GM21529 (cell line): ENCODE measurements around the gene CST8.

Experiments
- ATAC-seq: cut with Tn5 transposase; IDR thresholded peaks from one replicate; pipeline ENCODE4 v1.9.1; 2021; ENCODE audit not compliant: unreplicated experiment

The CST8 gene

DNA sequence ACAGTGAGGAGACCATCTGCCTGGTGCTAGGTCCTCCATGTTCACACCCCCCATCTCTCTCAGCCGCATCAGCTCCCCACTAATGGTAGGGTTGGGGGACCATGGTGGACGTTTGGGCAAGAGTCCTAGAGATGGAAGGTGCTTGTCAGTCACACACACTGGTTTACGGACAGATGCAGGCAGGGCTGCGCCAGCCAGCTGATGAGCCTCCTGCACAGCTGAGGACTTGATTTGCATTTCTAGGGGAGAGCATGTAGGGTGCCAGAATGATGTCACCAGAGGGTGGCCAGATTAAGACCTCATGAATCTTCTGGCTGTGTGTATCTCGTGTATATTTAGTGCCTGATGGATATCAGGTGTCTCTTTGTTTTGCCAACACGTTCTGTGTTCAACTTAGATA lies 28.6 kb downstream of the CST8 start:
- ATAC-seq, result no peak

DNA sequence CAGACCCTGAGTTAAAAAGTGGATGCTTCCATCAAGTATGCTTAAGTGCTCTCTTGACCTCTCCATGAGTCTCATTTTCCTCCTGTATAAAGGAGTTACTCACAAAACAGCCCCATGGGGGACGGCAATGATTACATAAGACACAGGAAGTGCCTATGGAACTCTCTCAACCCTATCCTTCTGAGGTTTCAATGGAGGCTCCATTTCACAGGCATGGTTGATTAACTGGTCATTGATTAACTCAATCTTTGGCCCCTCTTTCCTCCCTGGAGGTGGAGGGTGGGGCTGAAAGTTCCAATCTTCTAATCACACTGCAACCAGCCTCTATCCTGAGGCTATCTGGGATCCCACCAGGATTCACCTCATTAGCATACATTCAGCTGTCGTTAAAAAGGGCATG lies 29.3 kb downstream of the CST8 start:
- ATAC-seq, result no peak

DNA sequence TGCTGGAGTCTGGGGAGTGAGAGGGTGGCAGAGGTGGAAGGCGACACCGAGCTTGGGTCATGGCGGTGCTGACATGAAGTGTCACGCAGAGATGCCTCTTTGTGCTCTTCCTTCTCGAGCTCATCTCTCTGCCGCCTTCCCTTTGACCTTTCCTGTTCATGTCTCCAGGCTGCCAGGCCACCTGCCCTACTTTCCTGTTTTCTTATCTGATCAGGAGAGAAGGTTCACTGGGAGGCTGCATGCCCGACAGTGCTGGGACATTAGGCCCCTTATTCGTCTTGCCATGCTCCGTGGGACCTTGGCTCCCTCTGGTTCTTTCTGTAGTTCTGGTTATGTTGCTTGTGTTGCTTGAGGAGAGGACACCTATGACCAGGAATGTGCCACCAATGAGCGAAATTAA lies 33.2 kb downstream of the CST8 start:
- no peak for ATAC-seq

DNA sequence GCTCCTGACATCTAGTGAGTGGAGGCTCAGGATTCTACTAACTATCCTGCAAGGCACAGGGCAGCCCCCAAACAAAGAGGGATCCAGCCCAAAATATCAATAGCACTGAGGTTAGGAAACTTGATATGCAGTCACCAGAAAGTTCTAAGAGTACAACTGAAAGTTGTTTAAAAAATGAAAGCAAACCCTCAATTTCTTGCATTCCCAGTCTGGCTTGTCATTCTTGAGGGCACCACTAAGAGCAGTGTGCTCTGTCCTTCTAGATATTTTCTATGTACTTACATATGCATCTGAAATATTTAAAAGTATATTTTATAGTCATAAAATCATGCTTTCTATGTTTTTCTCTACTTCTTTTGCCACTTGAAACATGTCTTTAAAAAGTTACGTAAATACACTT lies 35.9 kb downstream of the CST8 start:
- ATAC-seq, result no peak

DNA sequence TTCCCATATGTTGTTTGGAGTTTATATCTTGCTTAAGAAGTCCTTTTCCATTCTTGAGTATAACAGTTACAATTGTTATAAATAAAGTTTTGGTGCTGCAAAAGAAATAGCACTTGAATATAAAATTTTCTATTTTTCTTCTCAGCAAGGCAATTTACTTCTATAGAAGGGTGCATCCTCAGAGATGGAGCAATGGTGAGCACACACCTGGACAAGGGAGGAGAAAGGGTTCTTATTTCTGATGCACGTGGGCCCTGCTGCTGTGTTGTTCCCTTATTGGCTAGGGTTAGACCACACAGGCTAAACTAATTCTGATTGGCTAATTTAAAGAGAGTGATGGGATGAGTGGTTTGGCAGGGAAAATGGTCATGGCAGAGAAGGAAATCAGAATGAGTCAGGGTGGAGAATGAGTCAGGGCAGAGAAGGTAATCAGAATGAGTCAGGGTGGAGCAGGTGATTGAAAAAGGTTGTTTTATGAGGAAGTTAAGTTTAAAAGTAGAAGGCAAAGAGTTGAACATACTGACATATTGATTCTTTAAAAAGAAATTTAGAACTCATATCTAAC lies 38.0 kb downstream of the CST8 start:
- ATAC-seq, result no peak

DNA sequence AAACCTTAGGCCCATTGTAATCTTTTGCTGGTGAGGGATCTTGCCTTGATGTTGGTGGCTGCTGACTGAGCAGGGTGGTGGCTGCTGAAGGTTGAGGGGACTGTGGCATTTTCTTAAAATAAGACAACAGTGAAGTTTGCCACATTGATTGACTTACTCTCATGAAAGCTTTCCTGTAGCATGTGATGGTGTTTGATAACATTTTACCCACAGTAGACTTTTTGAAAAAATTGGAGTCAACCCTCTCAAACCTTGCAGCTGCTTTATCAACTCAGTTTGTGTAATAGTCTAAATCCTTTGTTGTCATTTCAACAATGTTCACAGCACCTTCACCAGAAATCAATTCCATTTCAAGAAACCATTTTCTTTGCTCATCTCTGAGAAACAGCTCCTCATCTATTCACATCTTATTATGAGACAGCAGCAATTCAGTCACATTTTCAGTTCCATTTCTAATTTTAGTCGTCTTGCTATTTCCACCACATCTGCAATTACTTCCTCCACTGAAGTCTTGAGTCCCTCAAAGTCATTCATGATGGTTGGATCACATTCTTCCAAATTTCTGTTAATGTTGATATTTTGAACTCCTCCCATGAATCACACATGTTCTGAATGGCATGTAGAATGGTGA lies 40.1 kb downstream of the CST8 start:
- ATAC-seq, result no peak

DNA sequence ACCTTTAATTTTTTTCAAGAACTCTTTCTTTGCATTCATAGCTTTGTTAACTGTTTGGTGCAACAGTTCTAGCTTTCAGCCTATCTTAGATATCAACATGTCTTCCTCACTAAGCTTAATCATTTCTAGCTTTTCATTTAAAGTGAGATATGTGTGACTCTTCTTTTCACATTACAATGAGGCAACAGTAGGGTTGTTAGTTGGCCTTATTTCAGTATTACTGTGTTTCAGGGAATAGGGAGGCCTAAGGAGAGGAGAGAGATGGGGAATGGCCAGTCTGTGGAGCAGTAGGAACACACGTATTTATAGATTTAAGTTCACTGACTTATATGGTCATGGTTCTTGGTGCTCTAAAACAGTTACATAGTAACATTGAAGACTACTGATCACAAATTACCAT lies 41.6 kb downstream of the CST8 start:
- ATAC-seq, result no peak

DNA sequence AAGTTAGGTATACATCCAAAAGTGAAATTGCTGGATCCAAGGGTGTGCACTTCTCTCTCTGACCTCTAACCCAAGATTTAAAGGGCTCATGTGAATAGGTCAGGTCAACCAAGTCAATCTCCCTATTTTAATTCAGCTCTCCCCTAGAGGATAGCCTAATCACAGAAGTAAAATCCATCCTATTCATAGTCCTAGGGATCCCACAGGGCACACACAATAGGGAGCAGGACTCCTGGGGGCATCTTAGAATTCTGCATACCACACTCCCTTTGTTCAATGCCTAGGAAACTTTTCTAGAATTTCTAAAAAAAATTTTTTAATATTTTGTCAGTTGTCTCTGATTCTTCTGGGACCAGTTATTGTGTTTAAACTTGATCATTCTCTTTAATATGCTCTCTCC lies 42.2 kb downstream of the CST8 start:
- no peak for ATAC-seq

DNA sequence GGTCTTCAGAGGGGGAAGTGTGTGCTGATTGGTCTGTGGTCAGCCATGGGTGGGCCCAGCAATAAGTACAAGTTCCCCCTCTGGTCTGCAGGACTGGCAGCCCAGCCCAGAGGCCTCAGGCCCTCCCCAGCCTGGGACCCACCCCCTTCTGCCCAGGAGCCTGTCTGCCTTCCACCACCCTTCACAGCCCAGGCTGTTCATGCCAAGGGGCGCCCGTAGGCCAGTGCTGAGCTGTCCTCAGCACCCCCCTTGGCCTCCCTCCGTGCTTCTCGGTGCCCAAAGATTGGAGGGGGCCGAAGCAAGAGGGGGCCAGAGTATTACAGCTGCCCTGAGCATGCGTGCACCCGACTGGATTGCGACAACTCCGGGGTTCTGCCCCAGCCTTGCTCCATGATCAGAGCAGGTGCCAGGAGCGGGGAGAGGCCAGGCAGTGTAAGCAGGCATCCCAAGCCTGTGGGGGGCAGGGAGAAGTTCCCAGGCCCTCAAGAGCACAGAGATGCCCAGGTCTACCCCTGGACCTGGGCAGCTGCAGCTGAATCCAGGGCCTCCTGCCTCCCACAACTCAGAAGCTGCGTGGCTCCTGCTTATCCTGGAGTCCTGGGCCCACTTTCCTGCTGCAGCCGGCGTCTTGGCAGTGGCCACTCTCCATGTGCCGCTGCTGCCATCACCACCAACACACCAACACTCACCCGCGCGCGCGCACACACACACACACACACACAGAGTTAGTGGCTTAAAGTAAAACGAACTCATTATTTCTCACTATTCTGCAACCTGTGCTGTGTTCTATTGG lies 44.1 kb downstream of the CST8 start:
- ATAC-seq, result no peak

DNA sequence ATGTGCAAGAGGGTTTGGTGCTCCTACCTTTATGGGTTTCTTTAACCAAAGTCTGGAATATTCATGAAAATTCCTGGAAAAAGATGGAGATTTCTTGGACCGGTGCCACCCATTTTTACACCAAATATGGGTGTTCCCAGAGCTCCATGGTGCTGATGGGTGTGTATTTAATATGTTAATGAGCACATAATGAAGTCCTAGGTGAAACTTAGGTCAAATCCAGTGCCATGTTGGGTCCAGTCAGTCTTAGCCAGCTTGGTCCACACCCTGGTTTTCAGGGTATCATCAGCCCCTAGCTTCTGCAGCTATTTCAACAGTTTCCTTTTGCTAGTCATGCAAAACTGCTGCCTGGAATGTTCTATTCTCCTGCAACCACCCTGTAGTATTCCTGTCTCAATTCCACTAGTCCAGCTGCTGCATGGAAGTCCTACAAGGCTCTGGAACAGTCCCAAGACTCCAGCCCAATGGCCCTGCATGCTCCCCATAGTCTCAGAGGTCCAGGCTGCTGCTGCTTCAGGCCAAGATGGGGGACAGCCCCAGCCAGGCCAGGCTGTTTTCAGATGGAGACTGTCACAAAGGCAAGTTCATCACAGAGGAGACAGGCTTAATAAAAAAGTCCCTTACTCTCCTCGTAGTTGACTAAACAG lies 45.5 kb downstream of the CST8 start:
- no peak for ATAC-seq

DNA sequence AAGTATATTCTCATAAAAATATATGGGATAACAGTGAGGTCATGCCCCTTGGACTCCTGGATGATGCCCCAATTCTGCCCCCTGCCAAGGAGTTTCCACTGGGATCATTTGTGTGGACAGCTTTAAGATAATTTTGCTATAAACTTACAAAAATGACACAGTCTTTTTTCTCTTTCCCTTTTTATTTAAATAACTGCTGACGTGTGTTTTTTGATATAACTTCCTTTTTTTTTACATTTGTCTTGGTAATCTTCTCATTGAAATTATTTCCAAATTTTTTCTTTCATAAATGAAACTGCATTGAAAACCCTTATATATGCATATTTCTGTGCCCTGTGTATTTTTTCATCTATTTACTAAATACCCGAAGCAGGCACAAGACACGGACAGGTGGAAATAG lies 46.1 kb downstream of the CST8 start:
- no peak for ATAC-seq

DNA sequence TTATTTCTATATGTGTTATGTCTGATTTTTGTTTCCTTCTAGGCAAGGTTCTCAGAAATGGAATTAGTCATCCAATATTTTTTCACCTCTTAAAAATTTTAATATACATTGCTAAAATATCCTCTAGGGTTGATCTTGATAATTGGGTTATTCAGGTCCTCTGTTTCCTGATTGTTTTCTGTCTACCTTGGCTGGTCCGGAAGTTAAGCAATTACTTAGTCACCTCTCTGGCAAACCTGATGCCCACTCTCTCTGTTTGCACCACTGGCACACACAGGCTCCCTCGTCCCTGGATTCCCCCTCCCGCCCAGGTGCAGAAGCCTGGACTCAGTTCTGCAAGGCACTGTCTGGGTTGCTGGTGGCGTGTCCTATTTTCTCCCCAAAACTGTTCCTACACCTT lies 49.7 kb downstream of the CST8 start:
- ATAC-seq, result no peak

DNA sequence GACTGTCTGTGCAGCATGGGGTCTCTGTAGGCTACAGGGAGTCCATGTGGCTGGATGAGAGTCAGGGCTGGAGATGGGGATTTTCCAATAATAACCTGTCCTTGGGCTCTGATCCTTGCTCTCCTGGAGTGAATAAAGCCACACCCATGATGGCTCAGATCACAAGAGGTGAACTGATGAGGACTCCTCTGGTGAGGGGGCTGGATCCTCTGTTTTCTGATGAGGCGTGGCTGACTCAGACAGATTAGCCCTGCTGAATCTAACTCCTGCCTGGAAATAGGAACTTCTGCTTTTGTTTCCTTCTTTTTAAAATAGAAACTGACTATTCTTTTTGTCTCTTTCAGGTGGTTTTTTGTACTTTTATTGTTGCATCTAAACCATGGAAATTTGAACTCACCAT lies 50.4 kb downstream of the CST8 start:
- ATAC-seq, result no peak

DNA sequence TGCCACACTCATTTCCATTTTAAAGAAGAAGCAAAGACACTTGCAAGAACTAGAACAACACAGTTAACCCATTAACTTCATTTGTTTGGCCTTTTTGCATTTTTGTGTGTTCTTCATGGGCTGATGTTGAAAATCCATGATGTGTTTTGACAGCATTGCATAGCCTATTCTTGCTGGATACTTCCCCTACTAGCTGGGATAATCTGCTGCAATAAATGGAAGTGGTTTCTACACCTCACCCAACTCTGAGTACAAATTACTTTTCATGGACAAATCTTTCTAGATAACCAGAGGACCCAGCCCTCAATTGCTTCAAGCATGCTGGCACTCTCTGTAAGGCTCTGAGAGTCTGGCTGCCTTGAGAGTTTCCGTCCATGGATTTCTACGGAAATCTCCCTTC lies 50.9 kb downstream of the CST8 start:
- ATAC-seq, result no peak

DNA sequence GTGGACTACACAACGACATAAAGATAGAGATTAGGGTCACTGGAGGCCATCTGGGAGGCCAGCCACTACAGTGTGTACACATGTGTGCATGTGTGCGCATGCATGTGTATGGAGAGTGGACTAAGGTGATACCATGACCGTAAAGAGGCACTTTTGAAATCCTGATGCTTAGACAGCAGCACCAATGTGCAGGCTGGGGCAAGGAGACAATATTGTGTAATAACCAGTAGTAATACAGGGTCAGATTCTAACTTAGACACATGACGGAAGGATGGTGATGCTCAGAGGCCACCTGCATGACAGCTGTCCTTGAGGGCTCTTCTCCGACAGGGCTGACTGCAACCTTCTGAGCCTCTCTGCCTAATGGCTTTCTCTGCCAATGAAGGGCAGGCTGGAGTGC lies 51.9 kb downstream of the CST8 start:
- ATAC-seq, result no peak

DNA sequence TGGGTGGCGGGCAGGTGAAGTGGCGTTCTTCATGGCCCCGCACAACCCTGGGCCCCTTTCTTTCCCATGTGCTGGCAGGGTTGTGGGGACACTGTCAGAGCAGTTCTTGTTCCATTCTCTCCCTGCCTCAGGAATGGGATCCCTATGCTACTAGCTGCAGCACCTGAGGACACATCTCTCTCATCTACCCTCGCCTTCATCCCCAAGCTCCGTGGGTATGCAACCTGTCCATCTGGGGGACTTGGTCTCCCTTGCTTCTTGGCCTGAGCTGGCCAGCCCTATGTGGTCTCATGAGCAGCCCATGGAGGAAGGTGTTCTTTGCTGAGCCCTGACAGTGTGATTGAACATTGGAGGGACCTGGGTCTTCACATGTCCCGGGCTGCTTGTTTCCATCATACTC lies 53.2 kb downstream of the CST8 start:
- no peak for ATAC-seq
